HG02642 (cell line): Measurements from ENCODE around the gene BCAS3.
"Not testable (repeated sequence)": the region's sequence is repeated elsewhere in the genome, so short reads cannot be mapped to it uniquely, and the experiment has no call there.

ENCODE experiments used
- ATAC-seq: cut with Tn5 transposase; IDR thresholded peaks from one replicate; pipeline ENCODE4 v1.9.1; 2021; ENCODE audit warnings: mild to moderate bottlenecking; ENCODE audit not compliant: unreplicated experiment, poor library complexity

The BCAS3 gene

GRCh38 chr17:61140081-61140786 is 462.6 kb downstream of the BCAS3 start:
- ATAC-seq: no peak

GRCh38 chr17:61143026-61143425 is 465.4 kb downstream of the BCAS3 start:
- no peak for ATAC-seq

GRCh38 chr17:61144137-61144536 is 466.5 kb downstream of the BCAS3 start:
- no peak for ATAC-seq

DNA sequence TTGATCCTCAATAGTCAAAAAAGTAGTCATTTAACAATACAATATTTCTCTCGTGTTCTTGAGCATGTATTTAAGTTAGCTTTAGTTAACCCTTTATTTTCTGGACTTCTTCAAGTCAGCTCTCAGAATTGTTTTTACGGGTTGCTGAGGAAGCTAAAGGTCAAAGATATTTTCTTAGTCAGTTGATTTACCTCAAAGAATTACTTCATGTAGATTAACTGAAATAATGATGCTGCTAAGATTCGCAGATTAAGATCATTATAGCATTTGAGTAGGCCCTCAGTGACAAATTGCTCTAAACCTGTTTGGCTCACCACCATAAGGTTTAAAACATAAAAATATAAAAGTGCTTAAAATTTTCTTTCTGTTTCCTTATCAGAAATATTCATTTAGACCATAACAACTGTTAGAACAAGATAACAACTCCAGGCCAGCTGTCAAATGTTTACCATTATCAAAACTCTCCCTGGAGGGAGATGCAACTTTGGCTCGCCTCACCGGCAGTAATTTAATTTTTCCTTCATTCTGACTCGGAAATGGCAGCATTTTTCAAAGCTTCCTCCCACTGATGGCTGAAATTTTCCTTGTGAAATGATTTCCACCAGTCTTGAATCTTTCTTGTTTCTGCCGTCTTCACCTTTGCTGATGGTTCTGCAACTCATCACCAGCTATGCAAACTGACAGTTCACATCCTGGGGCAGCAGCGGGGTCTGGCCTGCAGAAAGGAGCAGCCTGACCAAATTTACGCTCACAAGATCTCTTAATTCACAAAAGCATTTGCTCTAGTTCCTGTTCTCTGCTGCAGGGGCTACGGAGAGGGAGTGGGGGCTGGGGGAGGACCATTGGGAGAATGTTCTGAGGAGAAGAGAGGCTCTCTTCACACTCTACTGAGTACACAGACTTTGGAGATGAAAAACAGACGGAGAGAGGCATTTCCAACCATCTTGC is 467.2 kb downstream of the BCAS3 start:
- ATAC-seq: no peak

- ATAC-seq: not testable (repeated sequence)
Measured at GRCh38 chr17:61146833-61147232, 469.2 kb downstream of the BCAS3 start.

GRCh38 chr17:61149106-61149825 is 471.6 kb downstream of the BCAS3 start:
- ATAC-seq: no peak

DNA sequence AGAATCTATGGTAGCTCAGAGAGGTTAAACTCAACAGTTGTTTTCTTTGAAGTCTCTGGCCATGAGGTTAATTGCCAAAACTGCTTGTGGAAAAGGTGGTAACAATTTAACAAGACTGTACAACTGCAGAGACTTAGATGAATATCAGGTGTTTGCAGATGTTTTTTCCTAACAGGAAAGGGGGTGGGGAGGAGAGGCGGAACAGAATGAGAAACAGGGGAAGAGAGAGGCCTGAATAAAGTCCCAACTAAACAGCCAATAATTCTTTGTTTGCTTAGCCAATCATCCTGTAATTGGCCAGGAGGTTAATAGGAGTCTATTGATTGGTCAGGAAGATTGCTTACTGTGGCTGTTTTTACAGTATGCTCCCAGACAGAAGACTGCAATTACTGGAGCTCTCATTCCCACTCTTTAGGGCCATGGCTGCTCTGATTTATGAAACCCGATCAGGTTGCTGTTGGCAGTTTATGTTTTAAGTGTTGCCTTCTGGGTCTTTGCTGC is 472.3 kb downstream of the BCAS3 start:
- ATAC-seq: no peak

DNA sequence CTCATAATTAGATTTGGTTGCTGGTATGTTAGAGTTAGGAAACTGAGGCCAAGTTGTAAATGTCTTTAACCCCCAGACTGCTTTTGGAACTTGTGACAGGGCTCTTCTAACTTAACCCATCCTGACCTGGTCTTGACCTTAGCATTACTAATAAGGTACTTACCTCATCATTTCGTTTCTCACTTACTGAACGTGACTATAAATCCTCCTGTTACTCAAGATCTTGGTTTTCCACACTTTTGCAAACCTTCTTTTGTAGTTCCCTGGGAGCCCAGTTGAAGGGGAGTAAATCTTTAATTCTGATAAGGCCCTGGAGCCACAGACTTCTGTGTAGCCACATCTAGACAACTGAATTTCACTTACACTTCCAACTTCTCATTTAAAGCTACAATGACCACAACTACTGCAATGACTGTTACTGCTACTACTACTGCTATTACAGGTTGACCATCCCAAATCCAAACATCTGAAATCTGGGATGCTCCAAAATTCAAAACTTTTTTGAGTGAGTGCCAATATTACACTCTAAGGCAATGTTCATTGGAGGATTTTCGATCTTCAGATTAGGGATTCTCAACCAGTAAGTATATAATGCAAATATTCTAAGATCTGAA is 473.1 kb downstream of the BCAS3 start:
- ATAC-seq: no peak

DNA sequence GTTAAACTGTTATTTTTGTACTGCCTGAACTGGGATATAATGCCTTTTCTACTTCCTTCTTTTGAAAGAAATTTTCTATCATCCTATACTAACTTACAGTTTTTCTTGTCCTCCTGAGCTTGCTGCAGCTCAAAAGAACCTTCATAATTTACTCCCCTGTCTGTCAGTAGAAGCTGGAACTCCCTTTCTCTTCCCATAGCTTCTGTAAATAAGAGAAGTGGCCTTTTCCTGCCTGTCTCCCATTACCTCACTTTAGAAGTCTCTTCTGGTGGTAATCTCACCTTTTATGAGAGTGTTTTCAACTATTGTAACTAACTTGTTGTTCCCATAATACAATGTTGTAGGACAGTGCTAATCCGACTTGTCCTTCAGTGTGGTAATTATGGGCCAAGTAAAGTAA is 475.2 kb downstream of the BCAS3 start:
- no peak for ATAC-seq

GRCh38 chr17:61155590-61156237 is 478.1 kb downstream of the BCAS3 start:
- ATAC-seq: no peak

GRCh38 chr17:61157246-61157886 is 479.7 kb downstream of the BCAS3 start:
- ATAC-seq: no peak

DNA sequence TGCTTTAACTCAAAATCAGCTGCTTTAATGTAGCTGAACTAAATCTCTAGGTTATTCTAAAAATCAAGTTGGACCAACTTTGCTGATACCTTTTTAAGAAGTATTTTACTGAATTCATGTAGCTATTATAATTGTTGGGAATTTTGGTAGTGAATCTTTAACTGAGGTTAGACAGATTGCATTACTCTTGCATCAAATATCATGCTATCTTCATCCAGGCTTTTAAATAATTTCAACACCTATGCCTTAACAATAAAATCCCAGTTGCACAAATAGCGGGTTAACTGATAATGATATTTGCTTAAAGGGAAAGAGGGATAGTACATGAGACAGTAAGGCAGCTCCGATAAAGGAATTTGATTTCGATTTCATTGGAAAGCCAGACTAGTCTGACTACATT is 480.7 kb downstream of the BCAS3 start:
- no peak for ATAC-seq

DNA sequence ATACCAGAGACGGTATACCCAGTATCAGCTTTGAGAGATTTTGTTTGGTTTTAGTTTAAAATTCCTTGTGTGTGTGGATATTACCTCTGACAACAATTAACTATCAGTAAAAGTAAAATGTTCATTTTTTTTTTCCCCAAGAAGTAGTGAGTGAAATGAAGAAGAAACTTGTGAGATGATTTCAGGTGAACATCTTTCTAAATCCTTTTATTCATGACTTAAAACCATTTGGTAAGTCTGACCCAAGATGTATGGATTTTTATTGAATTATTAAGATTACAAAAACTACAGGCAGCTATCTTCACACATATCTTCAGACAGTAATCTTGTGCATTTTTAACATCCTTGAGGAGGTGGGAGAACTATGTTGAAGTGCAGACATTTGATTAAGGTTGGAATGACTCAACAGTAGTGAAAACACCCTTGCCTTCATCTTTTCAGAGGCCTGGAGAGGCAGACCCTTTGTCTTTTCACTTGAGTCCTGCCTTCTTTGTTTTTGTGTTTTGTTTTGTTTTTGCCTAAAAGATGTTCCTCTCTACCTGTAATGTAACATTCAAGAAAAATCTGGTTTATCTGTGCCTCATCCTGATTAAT is 481.7 kb downstream of the BCAS3 start:
- no peak for ATAC-seq

DNA sequence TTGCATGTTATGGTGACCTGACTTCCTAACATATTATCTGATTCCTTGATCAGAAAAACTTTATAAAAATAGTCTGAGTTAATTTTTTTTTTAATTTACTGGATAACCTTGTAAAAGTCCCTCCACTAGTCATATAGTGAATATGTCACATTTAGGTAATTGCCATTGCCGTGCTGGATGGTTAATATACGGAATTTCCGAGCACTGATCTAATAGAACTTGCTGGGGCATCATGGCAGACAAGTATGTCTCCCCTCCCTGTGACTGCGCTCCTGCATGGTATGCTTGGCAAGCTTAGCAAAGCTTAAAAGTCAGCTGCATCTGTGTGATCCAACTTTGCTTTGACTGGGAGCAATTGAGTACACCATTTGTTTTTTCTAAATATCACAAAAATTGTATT is 482.6 kb downstream of the BCAS3 start:
- no peak for ATAC-seq

GRCh38 chr17:61160789-61161445 is 483.3 kb downstream of the BCAS3 start:
- ATAC-seq: no peak

GRCh38 chr17:61161615-61162134 is 484.0 kb downstream of the BCAS3 start:
- no peak for ATAC-seq

DNA sequence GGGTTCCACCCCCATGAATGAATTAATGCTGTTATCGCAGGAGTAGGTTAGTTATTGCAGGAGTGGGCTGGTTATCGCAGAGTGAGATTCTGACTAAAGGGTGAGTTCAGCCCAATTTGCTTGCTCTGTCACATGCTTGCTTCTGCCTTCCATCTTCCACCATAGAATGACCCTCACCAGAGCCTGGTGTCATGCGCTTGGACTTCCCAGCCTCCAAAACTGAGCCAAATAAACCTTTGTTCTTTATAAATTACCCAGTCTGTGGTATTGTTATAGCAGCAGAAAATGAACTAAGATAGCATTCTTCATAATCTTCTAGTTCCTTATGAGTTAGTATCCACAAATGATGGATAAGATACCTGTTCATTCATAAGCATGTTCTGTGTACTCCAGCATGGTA is 486.9 kb downstream of the BCAS3 start:
- no peak for ATAC-seq

DNA sequence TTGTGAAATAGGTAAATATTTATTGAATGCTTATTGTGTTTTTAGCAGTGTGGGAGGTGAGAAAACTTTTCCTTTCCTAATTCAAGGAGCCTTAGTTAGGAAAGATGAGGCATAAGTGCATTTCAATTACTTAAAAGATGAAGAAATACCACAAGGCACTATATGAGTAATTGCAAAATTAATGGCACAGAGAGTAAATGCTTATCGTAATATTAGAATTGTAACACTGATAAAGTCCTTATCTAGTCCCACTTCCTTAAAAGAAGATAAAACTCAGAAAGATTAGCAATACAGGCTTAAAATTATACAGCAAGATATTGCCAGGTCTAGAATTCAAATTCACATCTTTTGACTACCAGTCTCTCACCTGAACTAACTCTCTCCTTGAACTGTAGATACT is 489.4 kb downstream of the BCAS3 start:
- ATAC-seq: no peak
